GM12878 (cell line): Measurements from ENCODE around the gene PTGES3L. TPM values are rescaled to one million over a fixed set of nuclear protein-coding genes. Genes with fewer than 3 reads are reported as not detected.

ENCODE experiments used
- ASH2L ChIP-seq: fragments of 300-600, 200-600 bp; sonication (generic); IDR thresholded peaks from 2 replicates; pipeline ENCODE4 v1.6.1; 2017; ENCODE audit warnings: low read depth, mild to moderate bottlenecking, borderline replicate concordance
- DPF2 ChIP-seq: fragments of 450-650 bp; IDR thresholded peaks from 2 replicates; pipeline ENCODE4 v1.6.1; 2017; ENCODE audit warnings: mild to moderate bottlenecking
- EED ChIP-seq: sonication (generic); IDR thresholded peaks from 2 replicates; pipeline ENCODE4 v1.6.1; 2016; ENCODE audit warnings: antibody characterized with exemption, low read depth
- GATAD2B ChIP-seq: fragments of 450-650 bp; conservative IDR thresholded peaks from 2 replicates; pipeline ENCODE4 v1.6.1; 2017; ENCODE audit warnings: low read depth, mild to moderate bottlenecking, moderate library complexity
- HDAC2 ChIP-seq: fragments of 200-600 bp; sonication (generic); IDR thresholded peaks from 2 replicates; pipeline ENCODE4 v1.6.1; 2017
- JUNB ChIP-seq: IDR thresholded peaks from 2 replicates; pipeline ENCODE4 v1.6.1; 2016; ENCODE audit warnings: antibody characterized with exemption, mild to moderate bottlenecking
- KDM1A ChIP-seq: fragments of 200-600 bp; sonication (generic); IDR thresholded peaks from 2 replicates; pipeline ENCODE4 v1.6.1; 2016; ENCODE audit warnings: borderline replicate concordance
- LARP7 ChIP-seq: fragments of 450-650 bp; IDR thresholded peaks from 2 replicates; pipeline ENCODE4 v1.6.1; 2017; ENCODE audit warnings: mild to moderate bottlenecking
- NFYB ChIP-seq: IDR thresholded peaks from 2 replicates; pipeline ENCODE4 v1.6.1; 2011; ENCODE audit warnings: low read depth, mild to moderate bottlenecking, low read length, improper control_type of control experiment, moderate library complexity; ENCODE audit not compliant: insufficient read depth
- NR2F1 ChIP-seq: fragments of 450-650 bp; conservative IDR thresholded peaks from 2 replicates; pipeline ENCODE4 v1.6.1; 2017; ENCODE audit warnings: mild to moderate bottlenecking
- POLR2A ChIP-seq: IDR thresholded peaks from 2 replicates; pipeline ENCODE4 v1.6.1; 2011; ENCODE audit warnings: low read depth, mild to moderate bottlenecking, low read length
- SMAD5 ChIP-seq: IDR thresholded peaks from 2 replicates; pipeline ENCODE4 v1.6.1; 2016; ENCODE audit warnings: antibody characterized with exemption, low read depth
- WRNIP1 ChIP-seq: IDR thresholded peaks from 2 replicates; pipeline ENCODE4 v1.6.1; 2011; ENCODE audit warnings: low read depth, low read length, improper control_type of control experiment, borderline replicate concordance
- ZNF622 ChIP-seq: fragments of 450-650 bp; IDR thresholded peaks from 2 replicates; pipeline ENCODE4 v1.6.1; 2017; ENCODE audit warnings: mild to moderate bottlenecking, inconsistent platforms
- ZNF687 ChIP-seq: fragments of 450-650 bp; IDR thresholded peaks from 2 replicates; pipeline ENCODE4 v1.6.1; 2017; ENCODE audit warnings: mild to moderate bottlenecking, moderate library complexity
- polyA plus RNA-seq, 11 experiments: library from polyadenylated mRNA; depleted of rRNA in 4 of 11; unstranded in 6 of 11; stranded (reverse) in 5 of 11; fragments of >200 nt; fragmentation: Nextera tagmentation in 4 of 11; fragmentation: Illumina TruSeq in 1 of 11; extraction: Ambion mirVana in 4 of 11; extraction: Trizol in 1 of 11; gene quantifications; 1 replicate in 1 of 11; 2 replicates in 10 of 11; pipeline versions ENCODE4 v1.2.1 to v1.2.3, GENCODE V29; 2011 to 2016; ENCODE audit warnings: inconsistent platforms in 2 of 11, missing spikeins in 2 of 11, low read depth in 1 of 11
- total RNA-seq, 4 experiments: library from RNA; depleted of rRNA in 3 of 4; stranded (reverse); fragments of >200 nt in 3 of 4; fragmentation: Illumina TruSeq in 1 of 4; extraction: Trizol in 1 of 4; gene quantifications; 2 replicates each; pipeline versions ENCODE4 v1.2.1 to v1.2.3, GENCODE V29; 2013 to 2021
- TF ChIP-seq, protein P1 (sequence below): fragments of 450-650 bp; IDR thresholded peaks from 2 replicates; pipeline ENCODE4 v1.6.1; 2017; ENCODE audit warnings: mild to moderate bottlenecking, moderate library complexity
- TF ChIP-seq, protein P2 (sequence below): fragments of 450-650 bp; IDR thresholded peaks from 2 replicates; pipeline ENCODE4 v1.6.1; 2014; ENCODE audit warnings: mild to moderate bottlenecking
- TF ChIP-seq, protein P3 (sequence below): fragments of 450-650 bp; IDR thresholded peaks from 2 replicates; pipeline ENCODE4 v1.6.1; 2017; ENCODE audit warnings: antibody characterized with exemption, mild to moderate bottlenecking, moderate library complexity

PTGES3L gene
- total and polyA plus RNA-seq, 10 of the 15 experiments (the other 5 are each of a cell fraction or from before 2014, with no cell fraction given), result 0.11 to 2.3 (median 0.98) TPM

GRCh38 chr17:43021741-43022512 lies 42.0 kb upstream of the PTGES3L start, which contains the start of gene VAT1 (continued):
- TF ChIP-seq, protein P1, sequence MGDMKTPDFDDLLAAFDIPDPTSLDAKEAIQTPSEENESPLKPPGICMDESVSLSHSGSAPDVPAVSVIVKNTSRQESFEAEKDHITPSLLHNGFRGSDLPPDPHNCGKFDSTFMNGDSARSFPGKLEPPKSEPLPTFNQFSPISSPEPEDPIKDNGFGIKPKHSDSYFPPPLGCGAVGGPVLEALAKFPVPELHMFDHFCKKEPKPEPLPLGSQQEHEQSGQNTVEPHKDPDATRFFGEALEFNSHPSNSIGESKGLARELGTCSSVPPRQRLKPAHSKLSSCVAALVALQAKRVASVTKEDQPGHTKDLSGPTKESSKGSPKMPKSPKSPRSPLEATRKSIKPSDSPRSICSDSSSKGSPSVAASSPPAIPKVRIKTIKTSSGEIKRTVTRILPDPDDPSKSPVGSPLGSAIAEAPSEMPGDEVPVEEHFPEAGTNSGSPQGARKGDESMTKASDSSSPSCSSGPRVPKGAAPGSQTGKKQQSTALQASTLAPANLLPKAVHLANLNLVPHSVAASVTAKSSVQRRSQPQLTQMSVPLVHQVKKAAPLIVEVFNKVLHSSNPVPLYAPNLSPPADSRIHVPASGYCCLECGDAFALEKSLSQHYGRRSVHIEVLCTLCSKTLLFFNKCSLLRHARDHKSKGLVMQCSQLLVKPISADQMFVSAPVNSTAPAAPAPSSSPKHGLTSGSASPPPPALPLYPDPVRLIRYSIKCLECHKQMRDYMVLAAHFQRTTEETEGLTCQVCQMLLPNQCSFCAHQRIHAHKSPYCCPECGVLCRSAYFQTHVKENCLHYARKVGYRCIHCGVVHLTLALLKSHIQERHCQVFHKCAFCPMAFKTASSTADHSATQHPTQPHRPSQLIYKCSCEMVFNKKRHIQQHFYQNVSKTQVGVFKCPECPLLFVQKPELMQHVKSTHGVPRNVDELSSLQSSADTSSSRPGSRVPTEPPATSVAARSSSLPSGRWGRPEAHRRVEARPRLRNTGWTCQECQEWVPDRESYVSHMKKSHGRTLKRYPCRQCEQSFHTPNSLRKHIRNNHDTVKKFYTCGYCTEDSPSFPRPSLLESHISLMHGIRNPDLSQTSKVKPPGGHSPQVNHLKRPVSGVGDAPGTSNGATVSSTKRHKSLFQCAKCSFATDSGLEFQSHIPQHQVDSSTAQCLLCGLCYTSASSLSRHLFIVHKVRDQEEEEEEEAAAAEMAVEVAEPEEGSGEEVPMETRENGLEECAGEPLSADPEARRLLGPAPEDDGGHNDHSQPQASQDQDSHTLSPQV, result no peak
- TF ChIP-seq EED, result 0 out of 2 replicates have a peak, but pooled peaks have one; percentile 13
- no peak for TF ChIP-seq KDM1A
- 0 out of 2 replicates have a peak, but pooled peaks have one; percentile 79 for TF ChIP-seq ASH2L
- TF ChIP-seq, protein P2, sequence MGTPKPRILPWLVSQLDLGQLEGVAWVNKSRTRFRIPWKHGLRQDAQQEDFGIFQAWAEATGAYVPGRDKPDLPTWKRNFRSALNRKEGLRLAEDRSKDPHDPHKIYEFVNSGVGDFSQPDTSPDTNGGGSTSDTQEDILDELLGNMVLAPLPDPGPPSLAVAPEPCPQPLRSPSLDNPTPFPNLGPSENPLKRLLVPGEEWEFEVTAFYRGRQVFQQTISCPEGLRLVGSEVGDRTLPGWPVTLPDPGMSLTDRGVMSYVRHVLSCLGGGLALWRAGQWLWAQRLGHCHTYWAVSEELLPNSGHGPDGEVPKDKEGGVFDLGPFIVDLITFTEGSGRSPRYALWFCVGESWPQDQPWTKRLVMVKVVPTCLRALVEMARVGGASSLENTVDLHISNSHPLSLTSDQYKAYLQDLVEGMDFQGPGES, result no peak
- no peak for TF ChIP-seq ZNF622
- TF ChIP-seq NFYB, result no peak
- TF ChIP-seq NR2F1, result 0 out of 2 replicates have a peak, but pooled peaks have one; percentile 14
- TF ChIP-seq, protein P3, sequence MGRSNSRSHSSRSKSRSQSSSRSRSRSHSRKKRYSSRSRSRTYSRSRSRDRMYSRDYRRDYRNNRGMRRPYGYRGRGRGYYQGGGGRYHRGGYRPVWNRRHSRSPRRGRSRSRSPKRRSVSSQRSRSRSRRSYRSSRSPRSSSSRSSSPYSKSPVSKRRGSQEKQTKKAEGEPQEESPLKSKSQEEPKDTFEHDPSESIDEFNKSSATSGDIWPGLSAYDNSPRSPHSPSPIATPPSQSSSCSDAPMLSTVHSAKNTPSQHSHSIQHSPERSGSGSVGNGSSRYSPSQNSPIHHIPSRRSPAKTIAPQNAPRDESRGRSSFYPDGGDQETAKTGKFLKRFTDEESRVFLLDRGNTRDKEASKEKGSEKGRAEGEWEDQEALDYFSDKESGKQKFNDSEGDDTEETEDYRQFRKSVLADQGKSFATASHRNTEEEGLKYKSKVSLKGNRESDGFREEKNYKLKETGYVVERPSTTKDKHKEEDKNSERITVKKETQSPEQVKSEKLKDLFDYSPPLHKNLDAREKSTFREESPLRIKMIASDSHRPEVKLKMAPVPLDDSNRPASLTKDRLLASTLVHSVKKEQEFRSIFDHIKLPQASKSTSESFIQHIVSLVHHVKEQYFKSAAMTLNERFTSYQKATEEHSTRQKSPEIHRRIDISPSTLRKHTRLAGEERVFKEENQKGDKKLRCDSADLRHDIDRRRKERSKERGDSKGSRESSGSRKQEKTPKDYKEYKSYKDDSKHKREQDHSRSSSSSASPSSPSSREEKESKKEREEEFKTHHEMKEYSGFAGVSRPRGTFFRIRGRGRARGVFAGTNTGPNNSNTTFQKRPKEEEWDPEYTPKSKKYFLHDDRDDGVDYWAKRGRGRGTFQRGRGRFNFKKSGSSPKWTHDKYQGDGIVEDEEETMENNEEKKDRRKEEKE, result no peak
- peak; percentile 31 for TF ChIP-seq POLR2A
- peak; percentile 63; the same call in 1 of the 2 replicates for TF ChIP-seq DPF2
- TF ChIP-seq GATAD2B, result peak; percentile 85
- TF ChIP-seq JUNB, result no peak
- TF ChIP-seq HDAC2, result no peak
- TF ChIP-seq WRNIP1, result no peak
- 0 out of 2 replicates have a peak, but pooled peaks have one; percentile 27 for TF ChIP-seq ZNF687
- no peak for TF ChIP-seq SMAD5
- TF ChIP-seq LARP7, result peak; percentile 80; the same call in 1 of the 2 replicates
